GM18868 (cell line): Measurements from ENCODE around the gene PRICKLE3.
"Not testable (repeated sequence)": the region's sequence is repeated elsewhere in the genome, so short reads cannot be mapped to it uniquely, and the experiment has no call there.

Experiments
- ATAC-seq: cut with Tn5 transposase; IDR thresholded peaks from one replicate; pipeline ENCODE4 v1.9.1; 2021; ENCODE audit warnings: mild to moderate bottlenecking, moderate library complexity; ENCODE audit not compliant: unreplicated experiment

PRICKLE3 gene

GRCh38 chrX:49183701-49184281, 2.4 kb downstream of the PRICKLE3 start:
- no peak for ATAC-seq

GRCh38 chrX:49179358-49179757, 6.8 kb downstream of the PRICKLE3 start:
- ATAC-seq = no peak

GRCh38 chrX:49178537-49178936, 7.6 kb downstream of the PRICKLE3 start:
- no peak for ATAC-seq

DNA sequence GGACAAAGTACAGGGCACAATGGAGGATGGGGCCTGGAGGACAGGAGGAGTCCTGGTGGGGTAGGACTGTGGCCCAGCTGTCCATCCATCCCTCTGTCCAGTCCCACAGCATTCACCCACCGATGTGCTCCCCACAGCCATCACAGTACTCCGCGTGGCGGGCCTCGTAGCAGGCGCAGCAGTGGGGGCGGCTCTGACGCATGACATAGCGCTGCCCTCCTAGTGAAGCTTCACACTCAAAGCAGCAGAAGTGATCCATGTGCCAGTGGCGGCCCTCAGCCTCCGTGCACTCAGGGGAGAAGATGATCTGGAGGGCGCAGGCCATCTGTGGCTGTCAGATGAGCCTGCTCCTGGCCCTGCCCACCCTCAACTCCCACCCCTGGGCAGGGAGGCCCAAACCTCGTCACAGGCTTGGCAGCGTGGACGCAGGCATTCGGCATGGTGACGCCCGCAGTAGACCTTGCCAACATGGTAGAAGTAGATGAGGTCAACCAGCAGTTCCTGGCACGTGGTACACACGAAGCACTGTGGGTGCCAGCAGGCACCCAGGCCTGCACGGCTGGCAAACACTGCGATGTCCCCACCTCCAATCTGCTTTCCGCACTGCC, 8.2 kb downstream of the PRICKLE3 start:
- no peak for ATAC-seq

DNA sequence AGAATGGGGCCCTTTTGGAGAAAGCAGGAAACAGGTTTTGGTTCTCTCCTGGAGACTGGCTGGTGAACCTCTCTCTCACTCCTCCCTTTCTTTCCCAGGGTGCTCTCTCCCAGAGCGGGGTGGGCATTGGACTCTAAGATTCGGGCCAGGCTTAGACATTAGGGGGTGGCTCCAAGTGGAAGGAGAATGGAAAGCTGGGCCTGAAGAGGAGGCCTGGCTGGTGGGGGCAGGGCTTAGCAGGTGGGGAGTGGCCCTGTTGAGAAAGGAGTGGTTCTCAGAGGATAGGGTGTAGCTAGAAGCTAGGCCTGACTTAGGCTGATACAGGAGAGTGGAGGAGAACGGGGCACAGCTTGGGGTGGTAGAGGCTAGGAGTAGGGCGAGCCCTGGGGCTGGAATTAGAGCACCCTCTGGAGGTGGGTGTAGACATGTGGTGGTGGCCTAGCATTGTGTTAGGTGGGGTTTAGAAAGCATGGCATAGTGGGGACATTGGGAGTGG, 8.8 kb downstream of the PRICKLE3 start:
- no peak for ATAC-seq

- ATAC-seq = no peak
Observed at GRCh38 chrX:49176421-49177326, 9.5 kb downstream of the PRICKLE3 start.

DNA sequence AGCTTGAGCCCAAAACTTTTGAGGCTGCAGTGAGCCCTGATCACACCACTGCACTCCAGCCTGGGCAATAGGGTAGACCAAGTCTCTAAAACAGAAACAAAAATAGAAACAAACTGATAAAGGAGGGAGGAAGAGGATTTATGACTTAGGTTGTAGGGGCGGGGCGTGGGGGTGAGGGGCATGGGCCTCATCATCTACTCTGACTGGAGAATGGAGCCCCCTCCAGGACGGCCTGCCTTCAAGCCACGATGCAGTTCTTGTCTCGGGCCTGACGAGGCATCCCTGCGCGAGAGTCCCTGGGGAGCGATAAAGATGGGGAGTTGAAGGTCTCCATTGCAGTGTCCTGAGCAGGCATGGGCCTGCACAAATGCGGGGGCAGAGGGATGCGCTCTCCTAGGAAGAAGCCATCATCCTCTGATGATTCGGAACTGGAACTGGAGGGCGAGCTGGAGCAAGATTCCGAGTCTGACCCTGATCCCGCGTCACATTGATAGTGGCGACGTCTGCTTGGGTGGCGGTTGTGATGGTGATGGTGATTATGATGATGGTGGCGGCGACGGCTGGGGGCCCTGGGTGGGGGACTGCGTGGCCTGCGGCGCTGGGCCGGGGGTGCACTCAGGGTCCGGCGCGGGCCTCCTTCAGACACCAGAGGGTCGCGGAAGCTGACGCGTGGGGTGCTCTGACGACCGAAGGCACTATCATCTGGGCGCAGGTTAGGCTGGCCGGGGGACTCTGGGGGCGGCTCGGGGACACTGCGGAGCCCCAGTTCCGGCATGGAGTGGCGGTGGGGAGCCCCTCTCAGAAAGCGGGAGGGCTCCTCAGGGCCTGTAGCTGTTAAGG, 10.5 kb downstream of the PRICKLE3 start:
- ATAC-seq = no peak

DNA sequence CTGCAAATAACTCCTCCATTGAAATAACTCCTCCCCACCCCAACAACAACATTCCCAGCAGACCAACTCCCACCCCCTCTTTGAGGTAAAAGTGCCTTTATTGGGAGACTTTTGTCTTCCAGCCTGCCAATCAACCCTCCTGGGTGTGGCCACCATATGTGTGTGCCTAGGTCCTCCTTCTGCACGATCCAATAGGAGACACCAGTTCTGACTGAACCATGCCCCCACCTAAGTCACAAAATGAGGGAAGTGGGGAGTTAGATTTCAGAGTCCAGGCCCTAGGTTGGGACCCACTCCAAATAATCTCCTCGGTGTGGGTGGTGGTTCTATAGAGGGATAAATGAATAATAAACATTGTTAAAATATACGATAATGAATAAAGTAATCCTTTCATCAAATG, 11.4 kb downstream of the PRICKLE3 start:
- ATAC-seq = no peak

GRCh38 chrX:49173544-49173943, 12.6 kb downstream of the PRICKLE3 start:
- not testable (repeated sequence) for ATAC-seq

- ATAC-seq = peak; percentile 81
Observed at GRCh38 chrX:49172280-49172780, 13.8 kb downstream of the PRICKLE3 start.

DNA sequence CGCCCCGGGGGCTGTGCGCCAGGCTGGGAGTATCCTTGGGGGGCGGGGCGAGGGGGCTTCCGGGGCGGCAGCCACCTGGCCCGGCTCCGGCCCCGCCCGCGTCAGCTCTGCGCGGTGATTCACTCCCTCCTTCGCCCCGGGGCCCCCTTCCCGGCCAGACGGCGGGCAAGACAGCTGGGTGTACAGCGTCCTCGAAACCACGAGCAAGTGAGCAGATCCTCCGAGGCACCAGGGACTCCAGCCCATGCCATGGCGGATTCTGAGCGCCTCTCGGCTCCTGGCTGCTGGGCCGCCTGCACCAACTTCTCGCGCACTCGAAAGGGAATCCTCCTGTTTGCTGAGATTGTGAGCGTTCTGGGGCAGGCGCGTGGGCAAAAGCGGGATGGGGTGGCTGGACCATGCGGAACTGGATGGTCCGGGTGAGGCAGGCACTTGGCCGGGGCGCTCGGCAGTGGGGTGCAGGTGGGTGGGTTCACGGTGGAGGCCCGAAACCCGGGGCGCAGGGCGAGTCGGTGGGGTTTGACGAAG, 14.4 kb downstream of the PRICKLE3 start, which contains the start of gene PLP2:
PLP2 (plus strand) TSS at position 147 of the 528 bp plus-strand sequence; CDS start at position 250, 103 bp downstream.
- peak; percentile 44 for ATAC-seq

DNA sequence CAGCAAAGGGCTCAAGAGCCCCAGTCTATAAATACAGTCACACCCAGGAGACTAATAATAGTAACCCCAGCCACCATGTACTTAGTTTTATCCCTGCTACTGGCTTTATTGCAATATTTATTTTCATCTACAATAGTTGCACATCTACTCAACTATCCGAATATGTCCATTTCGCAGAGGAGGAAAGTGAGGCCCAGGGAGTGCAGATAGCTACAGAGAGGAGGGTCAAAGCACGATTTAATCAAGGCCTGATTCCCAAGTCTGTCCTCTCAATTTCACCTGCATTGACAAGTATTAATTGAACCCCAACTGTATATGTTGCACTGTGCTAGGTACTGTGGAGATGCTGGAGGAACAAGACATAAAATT, 18.4 kb downstream of the PRICKLE3 start:
- ATAC-seq = no peak

- ATAC-seq = peak; percentile 28
Observed at GRCh38 chrX:49166914-49167739, 19.0 kb downstream of the PRICKLE3 start.

GRCh38 chrX:49165901-49166881, 20.0 kb downstream of the PRICKLE3 start:
- peak; percentile 51 for ATAC-seq

GRCh38 chrX:49164589-49165360, 21.4 kb downstream of the PRICKLE3 start:
- ATAC-seq = no peak

GRCh38 chrX:49163555-49164419, 22.4 kb downstream of the PRICKLE3 start:
- ATAC-seq = peak; percentile 51
